HG03520 (cell line): ENCODE measurements around the gene RDX.

Experiments used
- ATAC-seq: cut with Tn5 transposase; IDR thresholded peaks from one replicate; pipeline ENCODE4 v1.9.1; 2021; ENCODE audit warnings: mild to moderate bottlenecking, moderate library complexity; ENCODE audit not compliant: unreplicated experiment

RDX gene

DNA sequence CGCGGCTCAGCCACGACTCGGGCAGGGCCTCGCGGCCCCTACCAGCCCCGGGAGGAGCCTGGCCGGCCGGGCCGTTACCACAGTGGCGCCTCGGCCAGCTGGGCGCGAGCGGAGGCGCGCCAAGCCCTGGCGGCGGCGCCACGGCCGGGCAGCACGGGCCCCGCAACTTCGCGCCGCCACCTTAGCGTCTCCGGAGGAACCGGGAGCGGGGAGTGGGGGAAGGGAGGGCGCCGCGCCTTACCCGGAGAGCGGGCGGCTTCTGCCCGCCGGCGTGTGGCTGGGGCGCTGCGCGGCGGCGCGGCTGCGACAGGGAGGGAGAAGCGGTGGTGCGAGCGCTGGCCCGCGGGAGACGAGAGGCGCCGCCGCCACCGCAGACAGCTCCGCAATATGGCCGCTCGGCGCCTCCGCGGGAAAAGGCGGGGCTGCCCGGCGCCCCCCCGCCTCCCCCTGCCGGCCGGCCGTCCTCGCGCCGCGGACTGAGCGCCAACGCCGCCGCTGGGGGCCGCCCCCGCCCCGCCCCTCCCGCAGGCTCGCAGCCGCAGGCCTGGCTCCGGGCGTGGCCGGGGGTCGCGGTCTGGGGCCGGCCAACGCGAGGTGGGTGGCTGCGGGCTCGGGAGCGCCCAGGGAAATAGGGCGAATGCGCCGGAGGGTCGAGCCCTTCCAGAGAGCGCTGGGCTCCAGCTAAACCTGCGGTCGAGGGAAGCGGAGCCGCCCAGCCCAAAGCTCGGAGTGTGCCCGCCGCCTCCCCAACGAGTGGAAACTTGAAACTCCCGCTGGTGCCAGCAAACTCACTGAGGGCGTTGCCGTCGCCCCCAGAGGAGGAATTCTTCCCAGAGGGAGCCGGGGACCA lies at the start of gene RDX:
TSS of gene RDX (minus strand) at position 389 of the 850 bp plus-strand sequence. CDS start 16,922 bp downstream, outside the sequence.
- peak; percentile 63 for ATAC-seq

DNA sequence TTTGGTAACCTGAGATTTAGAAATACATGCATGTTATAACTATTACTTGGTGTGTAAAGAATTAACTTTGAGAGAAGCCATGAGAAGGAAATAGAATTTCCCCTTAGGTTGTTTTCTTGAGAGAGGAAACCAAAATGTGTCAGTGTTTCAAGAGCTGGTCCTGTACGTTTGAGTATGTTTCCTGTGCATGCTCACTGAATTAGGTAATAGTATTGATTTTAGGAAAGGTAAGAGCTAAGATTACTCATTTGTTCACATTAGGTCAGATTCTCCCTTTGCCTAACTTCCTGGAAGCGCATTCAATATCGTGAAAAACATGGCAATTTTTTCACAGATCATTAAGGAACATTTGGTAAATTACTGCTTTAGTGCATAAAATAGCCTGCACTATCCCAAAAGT lies 49.3 kb upstream of the RDX start:
- no peak for ATAC-seq

GRCh38 chr11:110340436-110340835 lies 44.0 kb upstream of the RDX start:
- ATAC-seq: no peak

GRCh38 chr11:110339456-110340250 lies 43.2 kb upstream of the RDX start:
- ATAC-seq: no peak

GRCh38 chr11:110338684-110339083 lies 42.3 kb upstream of the RDX start:
- peak; percentile 63 for ATAC-seq

- ATAC-seq: no peak
Observed at GRCh38 chr11:110337570-110338193, 41.3 kb upstream of the RDX start.

GRCh38 chr11:110336054-110336453 lies 39.6 kb upstream of the RDX start:
- no peak for ATAC-seq

DNA sequence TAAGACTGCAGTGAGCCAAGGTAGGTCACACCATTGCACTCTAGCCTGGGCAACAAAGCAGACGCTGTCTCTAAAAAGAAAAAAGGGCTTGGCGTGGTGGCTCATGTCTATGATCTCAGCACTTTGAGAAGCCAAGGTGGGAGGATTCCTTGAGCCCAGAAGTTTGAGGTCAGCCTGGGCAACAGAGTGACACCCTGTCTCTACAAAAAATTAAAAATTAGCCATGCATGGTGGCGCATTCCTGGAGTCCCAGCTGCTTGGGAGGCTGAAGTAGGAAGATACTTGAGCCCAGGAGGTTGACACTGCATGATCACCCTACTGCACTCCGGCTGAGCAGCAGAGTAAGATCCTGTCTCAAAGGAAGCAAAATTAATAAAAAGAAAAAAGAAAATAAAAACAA lies 38.9 kb upstream of the RDX start:
- ATAC-seq: no peak

DNA sequence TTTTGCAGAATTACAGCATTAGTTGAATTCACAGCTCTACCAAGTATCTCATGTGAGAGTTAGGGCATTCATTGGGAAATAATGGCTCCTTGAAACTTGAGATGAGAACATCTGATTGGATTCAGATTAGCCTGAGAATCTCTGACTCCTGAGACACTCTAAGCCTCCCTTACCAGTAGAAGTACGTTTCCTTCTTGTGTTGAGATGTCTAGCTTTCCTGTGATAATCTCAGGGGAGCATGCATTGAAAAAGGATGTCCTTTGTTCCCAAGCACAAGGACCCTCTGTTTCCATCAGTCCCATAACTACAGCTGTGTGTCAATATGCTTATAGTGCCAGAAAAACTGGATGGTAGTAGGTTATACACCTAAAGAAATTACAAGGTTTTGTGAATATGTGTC lies 35.2 kb upstream of the RDX start:
- no peak for ATAC-seq

DNA sequence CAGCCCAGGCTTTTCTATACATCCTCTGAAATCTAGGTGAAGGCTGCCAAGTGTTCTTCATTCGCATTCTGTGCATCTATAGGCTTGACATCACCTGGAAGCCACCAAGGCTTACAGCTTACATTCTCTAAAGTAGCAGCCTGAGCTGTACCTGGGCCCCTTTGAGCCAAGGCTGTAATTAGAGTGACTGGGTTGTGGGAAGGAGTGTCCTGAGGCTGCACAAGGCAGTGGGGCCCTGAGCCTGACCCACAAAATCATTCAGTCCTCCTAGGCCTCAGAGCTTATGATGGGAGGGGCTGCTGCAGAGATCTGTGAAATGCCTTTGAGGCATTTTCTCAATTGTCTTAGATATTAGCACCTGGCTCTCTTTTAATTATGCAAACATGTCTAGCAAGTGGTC lies 33.0 kb upstream of the RDX start:
- no peak for ATAC-seq

DNA sequence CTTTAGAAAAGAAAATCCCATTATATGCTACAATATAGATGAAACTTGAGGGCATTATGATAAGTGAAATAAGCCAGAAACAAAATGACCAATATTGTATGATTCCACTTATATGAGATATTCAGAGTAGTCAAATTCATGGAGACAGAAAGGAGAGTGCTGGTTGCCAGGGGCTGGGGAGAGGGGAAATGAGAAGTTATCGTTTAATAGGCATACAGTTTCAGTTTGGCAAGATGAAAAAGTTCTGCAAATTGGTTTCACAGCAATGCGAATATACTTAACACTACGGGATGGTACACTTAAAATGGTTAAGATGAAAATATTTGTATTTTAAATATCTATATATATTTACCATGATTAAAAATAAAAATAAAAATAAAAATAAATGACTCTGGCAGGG lies 31.1 kb upstream of the RDX start:
- no peak for ATAC-seq

DNA sequence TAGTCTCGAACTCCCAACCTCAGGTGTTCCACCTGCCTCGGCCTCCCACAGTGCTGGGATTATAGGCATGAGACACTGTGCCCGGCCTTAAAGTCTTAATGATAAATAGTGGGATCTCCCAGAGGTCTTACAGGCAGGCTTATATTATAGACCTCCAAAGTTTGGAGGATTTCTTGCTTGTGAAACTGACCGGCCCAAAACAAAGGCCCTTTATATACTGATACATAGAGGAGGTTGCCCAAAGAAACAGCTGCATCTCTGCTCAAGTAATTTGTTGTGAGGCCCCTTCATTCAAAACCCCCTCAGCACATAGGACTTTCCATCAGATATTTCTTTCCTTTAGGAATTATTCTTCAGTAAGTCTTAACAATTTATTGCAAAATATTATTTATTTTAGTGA lies 27.4 kb upstream of the RDX start:
- ATAC-seq: no peak

GRCh38 chr11:110319501-110319900 lies 23.1 kb upstream of the RDX start:
- no peak for ATAC-seq

DNA sequence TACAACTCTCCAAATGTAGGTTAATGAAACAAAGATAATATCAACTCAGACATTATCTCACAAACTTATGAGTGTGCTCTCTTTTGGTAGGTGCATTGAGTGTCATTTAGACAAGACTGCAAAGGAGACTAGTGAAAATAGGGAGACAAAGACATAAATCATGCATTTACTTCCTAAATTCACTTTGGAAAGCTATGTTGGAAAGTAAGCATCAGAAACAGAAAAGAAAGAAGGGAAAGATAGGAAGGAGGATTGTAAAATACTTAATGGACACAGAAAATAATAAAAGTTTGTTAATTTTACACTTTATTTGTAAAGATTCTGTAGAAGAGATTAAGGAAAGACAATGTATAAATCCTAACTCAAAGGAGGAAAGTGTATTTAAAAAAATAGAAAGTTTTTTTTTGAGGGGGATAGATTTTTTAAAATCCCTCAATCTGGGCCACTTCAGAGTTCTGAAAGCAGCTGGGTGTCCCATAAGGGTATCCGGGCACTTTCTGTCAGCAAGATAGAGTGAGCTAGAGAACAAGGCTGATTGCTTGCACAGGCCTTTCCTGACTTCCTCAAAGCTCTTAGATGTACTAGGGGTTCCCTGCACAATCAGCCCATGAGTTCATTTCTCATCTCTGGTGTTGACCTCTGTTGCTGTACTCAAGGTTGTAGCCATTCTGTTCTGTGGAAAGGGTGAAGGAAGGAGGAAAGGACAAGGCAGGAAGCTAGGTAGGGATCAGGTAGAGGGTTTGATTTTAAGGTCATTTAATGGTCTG lies 22.4 kb upstream of the RDX start:
- no peak for ATAC-seq

- no peak for ATAC-seq
Observed at GRCh38 chr11:110317516-110317932, 21.1 kb upstream of the RDX start.

- ATAC-seq: no peak
Observed at GRCh38 chr11:110314366-110315095, 18.1 kb upstream of the RDX start.

DNA sequence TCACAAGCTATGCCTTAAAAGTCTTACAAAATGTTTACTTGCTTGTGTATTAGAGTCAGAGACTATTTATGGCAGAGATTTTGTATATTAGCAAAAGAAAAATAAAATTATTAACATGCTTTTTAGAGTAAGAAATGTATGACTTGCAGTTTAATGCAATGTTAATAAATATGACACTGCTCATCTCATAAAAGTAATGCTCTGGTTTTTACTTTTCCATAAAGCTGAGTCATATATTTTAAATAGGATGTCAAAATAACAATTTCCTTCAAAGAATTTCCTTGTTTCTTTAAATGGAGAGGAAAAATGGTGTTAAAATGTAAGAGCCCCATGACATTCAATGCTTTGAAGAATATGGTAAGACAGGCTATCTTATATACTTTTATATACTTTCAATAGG lies 16.3 kb upstream of the RDX start:
- no peak for ATAC-seq

- no peak for ATAC-seq
Observed at GRCh38 chr11:110311783-110312579, 15.6 kb upstream of the RDX start.

DNA sequence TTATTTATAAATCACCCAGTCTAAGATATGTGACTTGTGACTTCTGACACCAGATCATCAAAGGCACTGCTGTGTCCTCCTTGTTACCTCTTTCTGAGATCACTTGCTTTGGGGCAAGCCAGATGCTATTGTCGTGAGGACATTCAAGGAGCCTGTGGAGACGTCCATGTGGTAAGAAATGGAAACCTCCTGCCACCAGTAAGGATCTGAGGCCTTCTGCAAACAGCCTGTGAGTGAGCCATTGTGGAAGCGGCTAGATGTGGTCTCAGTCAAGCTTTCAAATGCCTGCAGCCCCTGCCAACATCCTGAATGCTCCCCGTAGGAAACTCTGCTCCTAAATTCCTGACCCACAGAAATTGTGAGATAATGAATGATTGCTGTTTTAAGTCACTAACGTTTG lies 11.7 kb upstream of the RDX start:
- no peak for ATAC-seq
